B cell (primary cell): Measurements from ENCODE around the gene MAB21L3. TPM values are rescaled to one million over a fixed set of nuclear protein-coding genes. Genes with fewer than 3 reads are reported as not detected.

Experiments
- ATAC-seq: fragments of 200-7000 bp; cut with Tn5 transposase; one replicate; pipeline ENCODE4 v1.10.0; 2021; ENCODE audit warnings: low read depth, mild to moderate bottlenecking, moderate number of reproducible peaks, moderate library complexity
- CTCF ChIA-PET: fragments of 350-600 bp; sonication (Branson Sonifier 250); formaldehyde crosslinking; loops from one replicate; lab custom pipeline; 2021; ENCODE audit warnings: antibody characterized with exemption, inconsistent platforms; lab: Charles Lee
- POLR2A ChIA-PET: fragments of 350-600 bp; sonication (Branson Sonifier 250); formaldehyde crosslinking; loops from one replicate; lab custom pipeline; 2021; ENCODE audit warnings: antibody characterized with exemption; lab: Charles Lee
- DNase-seq: peaks from one replicate; pipeline ENCODE4 v3.0.0; 2013
- H2AFZ ChIP-seq: 2 replicates; pipeline ENCODE4 v1.6.1; 2012; ENCODE audit warnings: mild to moderate bottlenecking, low read depth, low read length; ENCODE audit not compliant: insufficient read depth, poor library complexity, severe bottlenecking
- H3K27ac ChIP-seq, 2 donors: 1 replicate in 1 of 2; 2 replicates in 1 of 2; pipeline ENCODE4 v1.5.1; 2012 to 2013; ENCODE audit warnings: low read length in 2 of 2, mild to moderate bottlenecking in 2 of 2, moderate library complexity in 1 of 2
- H3K27me3 ChIP-seq, 4 experiments: fragments of 200-600 bp in 1 of 4; sonication (generic) in 1 of 4; replicated peaks in 1 of 4; 1 replicate in 2 of 4; 2 replicates in 2 of 4; pipeline versions ENCODE4 v1.6.1 to v1.7.0; 2013 to 2016; ENCODE audit warnings: low read length in 3 of 4, mild to moderate bottlenecking in 2 of 4, mixed read lengths in 1 of 4, moderate library complexity in 1 of 4; ENCODE audit not compliant: insufficient read depth in 4 of 4, control insufficient read depth in 3 of 4; ENCODE audit errors: control extremely low read depth in 1 of 4
- H3K36me3 ChIP-seq, 2 experiments: replicated peaks in 1 of 2; 1 replicate in 1 of 2; 2 replicates in 1 of 2; pipeline versions ENCODE4 v1.6.1 to v1.7.1; 2013; ENCODE audit warnings: low read length in 1 of 2; ENCODE audit not compliant: insufficient read depth in 2 of 2, control insufficient read depth in 1 of 2; ENCODE audit errors: control extremely low read depth in 1 of 2, extremely low read depth in 1 of 2
- H3K4me1 ChIP-seq, 2 donors: fragments of 200-600 bp in 1 of 2; sonication (generic) in 1 of 2; 1 replicate in 1 of 2; 2 replicates in 1 of 2; pipeline versions ENCODE4 v1.5.1 to v1.6.1; 2013 to 2017; ENCODE audit warnings: low read length in 2 of 2; ENCODE audit not compliant: control insufficient read depth in 2 of 2, insufficient read depth in 2 of 2
- H3K4me2 ChIP-seq: replicated peaks from 2 replicates; pipeline ENCODE3; 2012; ENCODE audit warnings: mild to moderate bottlenecking, low read depth, low read length; ENCODE audit not compliant: poor library complexity, severe bottlenecking
- H3K4me3 ChIP-seq, 5 experiments: fragments of 200-600 bp in 1 of 5; sonication (generic) in 1 of 5; 1 replicate in 3 of 5; 2 replicates in 2 of 5; pipeline versions ENCODE4 v1.5.1 to v1.7.0; 2011 to 2016; ENCODE audit warnings: low read length in 4 of 5, mild to moderate bottlenecking in 4 of 5, low read depth in 2 of 5, control low read depth in 1 of 5, moderate library complexity in 1 of 5; ENCODE audit not compliant: insufficient read depth in 1 of 5; ENCODE audit errors: control extremely low read depth in 1 of 5, extremely low read depth in 1 of 5
- H3K79me2 ChIP-seq: fragments of 200-600 bp; sonication (generic); one replicate; pipeline ENCODE4 v1.6.0; 2016; ENCODE audit warnings: low read length; ENCODE audit not compliant: control insufficient read depth, insufficient read depth
- H3K9ac ChIP-seq: fragments of 200-600 bp; sonication (generic); 2 replicates; pipeline ENCODE4 v1.6.1; 2017; ENCODE audit warnings: mild to moderate bottlenecking, low read length, moderate library complexity
- H3K9me3 ChIP-seq, 3 donors: one replicate each; pipeline versions ENCODE4 v1.6.1 to v1.7.1; 2013; ENCODE audit warnings: low read length in 2 of 3; ENCODE audit not compliant: control insufficient read depth in 2 of 3, insufficient read depth in 1 of 3; ENCODE audit errors: control extremely low read depth in 1 of 3
- H4K20me1 ChIP-seq: 2 replicates; pipeline ENCODE4 v1.6.0; 2012; ENCODE audit warnings: mild to moderate bottlenecking, low read length; ENCODE audit not compliant: insufficient read depth, control insufficient read depth, poor library complexity, severe bottlenecking
- H3K27ac Mint-ChIP-seq: one replicate; pipeline ENCODE4 v1.8.0; 2021; ENCODE audit warnings: mixed read lengths
- H3K27me3 Mint-ChIP-seq: one replicate; pipeline ENCODE4 v1.8.0; 2021; ENCODE audit warnings: mixed read lengths
- H3K4me1 Mint-ChIP-seq: one replicate; pipeline ENCODE4 v1.8.0; 2021; ENCODE audit warnings: mixed read lengths
- H3K4me3 Mint-ChIP-seq: one replicate; pipeline ENCODE4 v1.8.0; 2021; ENCODE audit warnings: mixed read lengths
- H3K9me3 Mint-ChIP-seq: one replicate; pipeline ENCODE4 v1.8.0; 2022; ENCODE audit warnings: mixed read lengths; ENCODE audit not compliant: insufficient read depth
- EZH2 ChIP-seq: IDR thresholded peaks from 2 replicates; pipeline ENCODE4 v1.6.1; 2012; ENCODE audit warnings: borderline replicate concordance, low read depth, mild to moderate bottlenecking, moderate library complexity, low read length; ENCODE audit not compliant: insufficient read depth, poor library complexity, severe bottlenecking
- WGBS: methylation state at CpG from one replicate; pipeline ENCODE4 v1.1.5; 2013; ENCODE audit warnings: missing lambda C conversion rate; ENCODE audit not compliant: insufficient coverage; 5-methylcytosine and 5-hydroxymethylcytosine counted together
- intact Hi-C: fragments of 100-400 bp; cut with micrococcal nuclease; formaldehyde crosslinking; loops from one replicate; pipeline ENCODE4 v1.10.0; 2022
- polyA plus RNA-seq: library from polyadenylated mRNA; depleted of rRNA; stranded (reverse); fragments of >200 nt; gene quantifications from 2 replicates; pipeline ENCODE4 v1.2.3, GENCODE V29; 2012
- total RNA-seq, 2 donors: library from RNA; stranded (reverse); fragments of 120-200 nt in 1 of 2; gene quantifications; 1 replicate in 1 of 2; 2 replicates in 1 of 2; pipeline versions ENCODE4 v1.2.3 to v1.2.4, GENCODE V29; 2013 to 2022
- TF ChIP-seq, protein P1 (sequence below): fragments of 200-600 bp; IDR thresholded peaks from one replicate; pipeline ENCODE4 v1.8.0; 2022; ENCODE audit warnings: antibody characterized with exemption, mild to moderate bottlenecking

The MAB21L3 gene
- total and polyA plus RNA-seq, 2 donors (not counting 1 experiment from before 2014, with no cell fraction given), result not detected

DNA sequence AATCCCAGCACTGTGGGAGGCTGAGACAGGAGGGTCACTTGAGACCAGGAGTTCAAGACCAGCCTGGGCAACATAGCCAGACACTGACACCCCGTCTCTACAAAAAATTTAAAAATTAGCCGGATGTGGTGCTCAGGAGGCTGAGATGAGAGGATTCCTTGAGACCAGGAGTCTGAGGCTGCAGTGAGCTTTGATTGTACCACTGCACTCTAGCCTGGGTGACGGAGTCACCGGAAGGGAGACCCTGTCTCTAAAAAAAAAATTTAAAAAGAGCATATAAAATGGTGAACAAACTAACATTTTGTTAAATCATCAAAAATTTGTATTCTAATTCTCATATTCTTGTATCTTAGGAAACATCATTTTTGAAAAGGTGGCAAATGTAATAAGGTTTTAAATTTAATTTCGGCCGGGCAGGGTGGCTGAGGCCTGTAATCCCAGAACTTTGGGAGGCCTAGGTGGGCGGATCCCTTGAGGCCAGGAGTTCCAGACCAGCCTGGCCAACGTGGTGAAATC is 27.1 kb downstream of the MAB21L3 start:
- no peak overlapping the region for H3K27ac ChIP-seq
- no peak overlapping the region for H3K27ac Mint-ChIP-seq
- no peaks in the 10 kb centered on the region for H3K36me3 ChIP-seq
- peaks cover 0 to 4% (median 1%) of the 10 kb centered on the region in 4 experiments for H3K27me3 ChIP-seq
- H3K4me1 Mint-ChIP-seq, result peaks cover 5% of the 10 kb centered on the region
- no peaks in the 10 kb centered on the region for H3K9me3 Mint-ChIP-seq
- H3K9ac ChIP-seq, result no peak overlapping the region
- WGBS, result 98% methylated on average over 5 of the region's 8 CpGs
- no peak overlapping the region for H3K4me3 ChIP-seq
- peak overlapping the region; percentile 67 for H3K4me2 ChIP-seq
- DNase-seq (no peak), ATAC-seq (no peak)
- ChIA-PET POLR2A (no interaction called here), CTCF (interaction anchor here (0.6 to 17.3 kb wide), 39 partner anchors 8 to 922 kb away, joined by 3 to 578 read pairs (median 6); partner anchors contain the start of genes IGSF3 and TTF2)
- intact Hi-C loops, result loop anchor here (2.0 to 10.0 kb wide), 4 partner anchors 30 to 986 kb away; partner anchors contain the start of genes ATP1A1 and TRIM45
- no peaks in the 10 kb centered on the region for H3K9me3 ChIP-seq
- TF ChIP-seq, protein P1, sequence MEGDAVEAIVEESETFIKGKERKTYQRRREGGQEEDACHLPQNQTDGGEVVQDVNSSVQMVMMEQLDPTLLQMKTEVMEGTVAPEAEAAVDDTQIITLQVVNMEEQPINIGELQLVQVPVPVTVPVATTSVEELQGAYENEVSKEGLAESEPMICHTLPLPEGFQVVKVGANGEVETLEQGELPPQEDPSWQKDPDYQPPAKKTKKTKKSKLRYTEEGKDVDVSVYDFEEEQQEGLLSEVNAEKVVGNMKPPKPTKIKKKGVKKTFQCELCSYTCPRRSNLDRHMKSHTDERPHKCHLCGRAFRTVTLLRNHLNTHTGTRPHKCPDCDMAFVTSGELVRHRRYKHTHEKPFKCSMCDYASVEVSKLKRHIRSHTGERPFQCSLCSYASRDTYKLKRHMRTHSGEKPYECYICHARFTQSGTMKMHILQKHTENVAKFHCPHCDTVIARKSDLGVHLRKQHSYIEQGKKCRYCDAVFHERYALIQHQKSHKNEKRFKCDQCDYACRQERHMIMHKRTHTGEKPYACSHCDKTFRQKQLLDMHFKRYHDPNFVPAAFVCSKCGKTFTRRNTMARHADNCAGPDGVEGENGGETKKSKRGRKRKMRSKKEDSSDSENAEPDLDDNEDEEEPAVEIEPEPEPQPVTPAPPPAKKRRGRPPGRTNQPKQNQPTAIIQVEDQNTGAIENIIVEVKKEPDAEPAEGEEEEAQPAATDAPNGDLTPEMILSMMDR, result no peak
- TF ChIP-seq EZH2, result no peak
- H4K20me1 ChIP-seq, result no peaks in the 10 kb centered on the region
- H2AFZ ChIP-seq, result peak overlapping the region; percentile 70
- no peaks in the 10 kb centered on the region for H3K4me1 ChIP-seq
- no peaks in the 10 kb centered on the region for H3K79me2 ChIP-seq
- H3K4me3 Mint-ChIP-seq, result no peak overlapping the region
- peaks cover 11% of the 10 kb centered on the region for H3K27me3 Mint-ChIP-seq

DNA sequence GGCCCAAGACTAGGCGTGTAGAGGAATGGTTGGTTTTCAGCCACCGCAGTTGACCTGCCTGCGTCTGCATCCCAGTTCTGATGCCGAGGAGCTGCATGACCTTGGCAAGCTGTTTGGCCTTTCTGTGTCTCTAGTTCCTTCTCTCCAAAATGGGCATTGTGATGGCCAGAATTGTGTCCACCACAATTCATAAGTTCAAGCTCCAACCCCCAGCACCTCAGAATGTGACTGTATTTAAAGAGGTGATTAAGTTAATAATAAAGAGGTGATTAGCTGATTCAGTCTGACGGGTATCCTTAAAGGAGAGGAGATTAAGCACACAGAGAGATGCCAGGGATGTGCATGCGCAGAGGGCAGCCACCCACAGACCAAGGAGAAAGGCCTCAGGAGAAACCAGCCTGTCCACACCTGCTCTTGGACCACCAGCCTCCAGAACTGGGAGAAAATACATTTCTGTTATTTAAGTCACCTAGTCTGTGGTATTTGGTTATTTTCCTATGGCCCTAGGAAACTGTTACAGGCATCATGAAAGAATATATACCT is 28.5 kb downstream of the MAB21L3 start:
- Histone ChIP-seq H3K27ac (no peak overlapping the region), H3K79me2 (no peaks in the 10 kb centered on the region), H3K4me2 (no peak overlapping the region), H2AFZ (no peak overlapping the region), H3K4me3 (no peak overlapping the region), H3K36me3 (no peaks in the 10 kb centered on the region), H3K9me3 (peaks cover 0 to 11% (median 2%) of the 10 kb centered on the region in 3 donors), H3K27me3 (peaks cover 0 to 5% (median under 1%) of the 10 kb centered on the region in 4 experiments), H4K20me1 (no peaks in the 10 kb centered on the region), H3K4me1 (no peaks in the 10 kb centered on the region), H3K9ac (no peak overlapping the region)
- ChIA-PET POLR2A (no interaction called here), CTCF (interaction anchor here (0.7 to 17.3 kb wide), 42 partner anchors 9 to 989 kb away, joined by 3 to 578 read pairs (median 5); partner anchors contain the start of genes IGSF3 and TTF2)
- H3K27me3 Mint-ChIP-seq, result peaks cover 11% of the 10 kb centered on the region
- no peak overlapping the region for H3K27ac Mint-ChIP-seq
- peaks cover 5% of the 10 kb centered on the region for H3K4me1 Mint-ChIP-seq
- DNase-seq, result no peak
- no peak for ATAC-seq
- H3K9me3 Mint-ChIP-seq, result peaks cover 6% of the 10 kb centered on the region
- intact Hi-C loops, result loop anchor here (1.0 to 10.0 kb wide), 7 partner anchors 29 to 985 kb away; partner anchors contain the start of genes ATP1A1 and TRIM45
- TF ChIP-seq EZH2, result no peak
- TF ChIP-seq, protein P1, result no peak
- 96% methylated on average over 4 of the region's 6 CpGs for WGBS
- no peak overlapping the region for H3K4me3 Mint-ChIP-seq
